ENCODE results near the gene PRR33.

Gene PRR33

GRCh38 chr11:1906611-1907423 is 15.1 kb upstream of the PRR33 start:
- TF ChIP-seq CTCF (IDR thresholded peaks at IDR 0.05): no peak

GRCh38 chr11:1906181-1906580 is 14.5 kb upstream of the PRR33 start:
- no peak for TF ChIP-seq CTCF (IDR thresholded peaks at IDR 0.05)

- TF ChIP-seq CTCF (IDR thresholded peaks at IDR 0.05): no peak
Measured at GRCh38 chr11:1899686-1900085, 8.0 kb upstream of the PRR33 start.

- TF ChIP-seq CTCF (IDR thresholded peaks at IDR 0.05): no peak
Measured at GRCh38 chr11:1899090-1899489, 7.4 kb upstream of the PRR33 start.

- no peak for TF ChIP-seq CTCF (IDR thresholded peaks at IDR 0.05)
Measured at GRCh38 chr11:1896923-1897322, 5.2 kb upstream of the PRR33 start.

GRCh38 chr11:1896468-1896867 is 4.8 kb upstream of the PRR33 start:
- no peak for TF ChIP-seq CTCF (IDR thresholded peaks at IDR 0.05)

- TF ChIP-seq CTCF (IDR thresholded peaks at IDR 0.05): no peak
Measured at GRCh38 chr11:1894759-1895158, 3.1 kb upstream of the PRR33 start.

All from LNCAP (cell line).